Fibroblast of peridontal ligament (primary cell): ENCODE measurements around the gene DAPK1.

Experiments used
- DNase-seq: peaks from one replicate; pipeline ENCODE4 v3.0.0-alpha.2; 2010; ENCODE audit errors: extremely low read depth

DAPK1 gene

DNA sequence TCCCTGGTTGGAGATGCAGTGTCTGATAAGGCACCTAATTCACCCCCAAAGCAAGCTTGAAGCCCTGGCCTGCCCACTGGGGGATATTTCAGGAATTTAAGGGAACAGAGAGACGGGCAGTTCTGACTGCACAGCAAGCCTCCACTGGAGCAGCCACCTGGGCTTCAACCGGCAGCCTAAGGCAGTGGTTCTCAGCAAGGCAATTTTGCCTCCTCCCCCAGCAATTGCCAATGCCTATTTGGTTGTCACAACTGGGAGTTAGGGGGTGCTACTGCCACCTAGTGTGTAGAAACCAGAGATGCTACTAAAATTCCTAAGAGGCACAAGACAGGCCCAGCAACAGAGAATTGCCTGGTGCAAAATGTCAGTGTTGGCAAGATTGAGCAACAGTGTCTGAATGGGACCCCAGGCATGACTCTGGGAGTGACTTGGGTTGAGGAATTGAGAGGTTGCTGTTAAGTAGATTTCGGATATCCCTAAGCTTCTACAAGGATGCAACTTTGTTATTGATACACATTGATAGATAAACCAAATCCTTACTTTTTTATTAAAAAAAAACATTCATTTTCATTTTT, 169.6 kb downstream of the DAPK1 start:
- no peak for DNase-seq

DNA sequence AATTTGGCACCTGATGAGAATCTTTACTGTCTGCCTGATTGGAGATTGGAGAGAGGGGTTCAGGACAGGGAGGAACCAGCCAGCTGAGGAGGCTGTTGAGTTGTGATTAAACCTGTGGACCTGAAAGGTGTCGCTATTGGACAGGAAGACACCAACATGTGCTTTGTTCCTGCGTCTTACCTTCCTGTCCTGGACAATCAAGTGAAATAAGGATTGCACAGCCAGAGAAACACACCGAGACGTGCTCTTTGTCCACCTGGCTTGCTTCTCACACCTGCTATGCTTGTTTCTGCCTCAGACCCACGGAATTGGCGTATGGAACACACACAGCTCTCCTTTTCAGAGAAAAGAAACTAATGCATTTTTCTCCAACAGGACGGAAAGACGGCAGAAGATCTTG, 170.6 kb downstream of the DAPK1 start:
- DNase-seq, result no peak

DNA sequence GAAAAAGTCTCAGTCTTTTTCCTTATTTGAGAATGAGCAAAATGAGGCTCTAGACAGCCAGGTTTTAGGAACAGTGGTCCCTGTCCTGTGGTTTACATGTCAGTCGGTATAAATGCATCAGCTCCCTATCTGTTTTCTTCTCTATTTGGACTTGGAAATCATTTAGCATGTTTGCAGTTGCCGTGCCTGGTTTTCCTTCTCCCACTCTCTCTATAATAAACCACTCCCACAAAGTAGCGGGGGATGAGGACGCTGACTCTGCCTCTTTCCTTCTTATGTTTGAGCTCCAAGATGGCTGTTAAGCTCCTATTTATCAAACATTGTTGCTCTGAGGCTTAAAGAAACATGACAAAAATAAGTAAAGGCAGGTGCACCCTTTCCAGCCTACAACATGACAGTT, 171.1 kb downstream of the DAPK1 start:
- no peak for DNase-seq

DNA sequence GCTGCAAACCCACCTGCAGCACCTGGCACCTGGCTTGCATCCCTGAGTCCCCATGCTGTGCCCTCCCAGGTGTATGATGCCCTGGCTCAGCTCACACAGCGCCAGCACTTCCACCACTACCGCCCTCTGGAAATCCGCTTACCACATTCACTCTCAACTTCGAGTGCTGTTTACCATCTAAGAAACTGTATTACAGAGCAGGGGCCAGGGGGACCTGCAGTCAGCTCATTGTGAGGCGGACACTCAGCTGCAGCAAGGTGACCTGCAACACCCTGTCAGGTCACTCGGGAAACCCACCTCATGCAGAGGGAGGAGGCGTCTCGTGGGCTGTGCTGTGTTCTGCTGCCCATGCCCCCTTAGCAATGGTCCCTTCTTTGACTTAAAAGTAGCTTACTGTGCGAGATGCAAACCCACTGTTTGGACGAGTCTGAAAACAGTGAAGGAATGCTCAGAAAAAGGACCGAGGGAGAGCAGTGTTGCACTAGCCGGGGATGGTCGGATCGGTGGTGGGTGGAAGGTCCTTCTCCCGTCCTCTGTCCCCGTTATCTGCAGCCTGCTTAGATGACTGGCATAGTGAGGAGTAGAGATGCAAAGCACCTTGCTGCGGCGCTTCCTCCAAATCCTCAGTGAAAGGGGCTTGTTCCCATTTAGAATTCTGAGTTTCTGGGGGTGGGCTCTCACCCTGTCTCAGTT, 173.1 kb downstream of the DAPK1 start:
- no peak for DNase-seq

DNA sequence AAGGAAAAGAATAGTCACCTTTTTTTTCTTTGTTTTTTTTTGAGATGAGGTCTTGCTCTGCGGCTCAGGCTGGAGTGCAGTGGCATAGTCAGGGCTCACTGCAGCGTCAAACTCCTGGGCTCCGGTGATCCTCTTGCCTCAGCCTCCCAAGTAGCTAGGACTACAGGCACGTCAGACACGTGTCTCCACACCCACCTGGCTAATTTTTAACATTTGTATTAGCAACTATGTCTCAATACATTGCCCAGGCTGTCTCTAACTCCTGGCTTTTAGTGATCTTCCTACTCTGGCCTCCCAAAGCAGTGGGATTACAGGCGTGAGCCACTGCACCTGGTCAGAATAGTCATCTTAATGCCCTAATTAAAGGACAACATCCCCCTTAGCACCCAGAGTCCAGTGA, 173.8 kb downstream of the DAPK1 start:
- no peak for DNase-seq

DNA sequence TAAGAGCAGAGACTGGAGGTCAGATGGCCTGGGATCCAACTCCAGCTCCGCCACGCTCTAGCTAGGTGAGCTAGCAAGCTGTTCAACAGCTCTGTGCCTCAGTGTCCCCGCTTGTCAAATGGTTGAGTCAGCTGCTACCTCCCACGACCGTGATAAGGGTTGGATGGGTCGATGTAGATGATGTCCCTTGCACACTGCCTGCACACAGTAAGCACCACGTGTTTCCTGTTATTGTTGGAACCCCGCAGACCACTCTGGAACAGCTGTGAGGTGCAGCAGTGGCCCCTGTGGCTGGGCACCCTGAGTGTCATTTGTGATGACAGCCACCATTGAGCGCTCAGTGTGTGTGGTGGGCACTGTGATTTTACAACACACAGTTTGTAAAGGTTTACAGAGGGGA, 174.3 kb downstream of the DAPK1 start:
- DNase-seq, result no peak

DNA sequence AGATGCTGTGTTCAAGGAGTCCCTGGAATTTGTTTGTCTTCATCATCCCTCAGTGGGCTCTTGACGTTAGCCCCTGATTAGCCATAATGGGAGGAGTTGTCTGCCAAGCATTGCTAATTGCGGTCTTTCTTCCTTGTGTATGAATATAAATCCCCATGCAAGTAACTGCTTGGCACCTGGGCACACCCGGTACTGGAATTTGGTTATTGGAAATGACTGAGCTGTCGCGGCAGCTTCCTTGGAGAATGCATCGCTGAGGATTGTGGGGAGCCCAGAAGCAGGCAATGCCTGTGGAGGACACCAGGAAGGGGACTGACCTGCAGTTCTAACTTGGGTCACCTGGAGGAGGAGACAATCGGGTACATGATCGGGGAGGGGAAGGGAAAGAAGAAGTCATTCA, 174.9 kb downstream of the DAPK1 start:
- DNase-seq, result no peak

DNA sequence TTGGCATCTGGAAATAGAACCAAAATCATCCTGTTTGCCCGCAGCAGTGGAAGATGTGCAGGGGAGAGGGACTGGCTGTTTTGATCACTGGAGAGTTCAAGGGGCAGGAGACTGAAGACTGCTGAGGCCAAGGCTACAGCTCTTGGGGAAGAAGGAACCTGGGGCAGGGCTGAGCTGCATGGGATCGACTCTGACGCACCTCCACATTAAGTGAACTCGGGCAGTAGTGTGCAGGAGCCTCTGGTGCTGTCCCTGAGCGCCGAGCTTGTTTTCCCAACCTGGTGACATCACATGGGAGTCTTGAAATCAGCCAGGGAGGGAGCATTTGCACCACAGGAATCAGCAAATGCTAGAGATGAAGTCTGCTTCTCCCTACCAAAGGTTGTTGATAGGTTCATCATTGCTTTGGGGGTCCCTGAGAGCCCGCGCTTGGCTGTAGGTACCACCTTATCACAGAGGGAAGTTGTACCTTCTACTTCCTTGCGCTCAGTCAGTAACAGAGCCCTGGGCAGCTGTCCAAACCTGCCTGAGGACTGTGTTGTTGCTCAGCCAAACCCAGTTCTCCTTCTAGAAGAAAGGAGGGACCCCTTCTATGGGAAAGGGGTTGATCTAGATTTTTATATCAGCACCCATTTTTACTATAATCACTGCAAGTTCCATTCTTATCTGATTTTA, 175.9 kb downstream of the DAPK1 start:
- DNase-seq, result no peak

DNA sequence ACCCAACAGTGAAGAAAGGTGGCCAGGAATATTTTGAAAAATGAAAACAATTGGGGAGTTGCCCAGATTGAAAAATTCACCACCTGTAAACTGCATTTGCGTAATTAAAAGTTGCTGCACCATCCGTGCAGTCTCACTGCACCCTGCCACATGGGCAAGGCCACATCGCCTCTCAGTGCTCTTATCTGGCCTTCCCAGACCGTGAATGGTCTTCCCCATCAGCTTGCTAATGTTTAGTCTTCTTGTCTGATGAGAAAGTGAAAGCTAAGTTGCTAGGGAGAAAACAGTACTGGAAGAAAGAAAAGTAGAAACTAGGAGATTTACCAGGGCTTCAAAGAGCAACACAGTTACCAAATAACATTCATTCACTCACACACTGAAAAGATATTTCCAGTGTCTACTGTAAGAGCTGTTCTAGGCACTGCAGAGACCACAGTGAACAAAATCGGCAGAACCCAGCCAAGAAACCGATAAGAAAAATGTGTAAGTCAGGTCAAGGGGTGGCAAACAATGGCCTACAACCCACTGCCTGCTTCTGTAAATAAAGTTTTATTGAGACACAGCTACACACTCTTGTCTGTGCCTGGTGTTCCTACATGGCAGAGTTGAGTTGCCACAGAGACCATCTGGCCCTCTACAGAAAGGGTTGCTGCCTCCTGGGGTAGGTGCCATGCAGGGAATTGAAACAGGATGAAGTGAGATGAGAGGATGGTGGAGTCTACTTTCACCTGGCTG, 177.1 kb downstream of the DAPK1 start:
- DNase-seq, result peak; percentile 8

DNA sequence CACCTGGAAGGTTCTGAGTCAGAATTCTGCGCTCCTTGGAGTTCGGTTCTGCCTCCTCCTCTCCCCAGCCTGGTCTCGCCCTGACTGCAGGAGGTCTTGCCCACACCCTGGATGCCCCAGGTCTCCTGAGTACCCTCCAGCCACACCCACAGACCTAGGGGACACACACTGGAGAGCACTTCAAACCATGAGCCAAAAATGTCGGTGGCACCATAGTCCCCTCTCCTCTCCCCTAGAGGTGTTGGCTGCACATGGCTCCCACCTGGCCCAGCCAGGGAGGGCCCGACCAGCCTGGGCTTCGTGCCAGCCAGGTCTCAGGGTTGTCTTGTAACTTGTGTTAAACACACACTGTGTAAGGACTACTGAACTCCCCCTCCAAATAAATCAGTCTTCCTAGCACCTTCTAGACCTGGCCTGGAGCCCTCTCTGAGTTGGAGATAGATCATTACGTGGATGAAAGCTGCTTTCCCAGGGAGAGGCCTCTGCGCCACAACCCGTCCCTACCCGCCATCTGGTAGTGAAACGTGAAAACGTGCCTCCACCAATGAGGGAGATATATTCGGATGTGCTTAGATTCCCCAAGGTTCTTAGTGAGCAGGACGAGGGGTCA, 178.3 kb downstream of the DAPK1 start:
- DNase-seq, result no peak

DNA sequence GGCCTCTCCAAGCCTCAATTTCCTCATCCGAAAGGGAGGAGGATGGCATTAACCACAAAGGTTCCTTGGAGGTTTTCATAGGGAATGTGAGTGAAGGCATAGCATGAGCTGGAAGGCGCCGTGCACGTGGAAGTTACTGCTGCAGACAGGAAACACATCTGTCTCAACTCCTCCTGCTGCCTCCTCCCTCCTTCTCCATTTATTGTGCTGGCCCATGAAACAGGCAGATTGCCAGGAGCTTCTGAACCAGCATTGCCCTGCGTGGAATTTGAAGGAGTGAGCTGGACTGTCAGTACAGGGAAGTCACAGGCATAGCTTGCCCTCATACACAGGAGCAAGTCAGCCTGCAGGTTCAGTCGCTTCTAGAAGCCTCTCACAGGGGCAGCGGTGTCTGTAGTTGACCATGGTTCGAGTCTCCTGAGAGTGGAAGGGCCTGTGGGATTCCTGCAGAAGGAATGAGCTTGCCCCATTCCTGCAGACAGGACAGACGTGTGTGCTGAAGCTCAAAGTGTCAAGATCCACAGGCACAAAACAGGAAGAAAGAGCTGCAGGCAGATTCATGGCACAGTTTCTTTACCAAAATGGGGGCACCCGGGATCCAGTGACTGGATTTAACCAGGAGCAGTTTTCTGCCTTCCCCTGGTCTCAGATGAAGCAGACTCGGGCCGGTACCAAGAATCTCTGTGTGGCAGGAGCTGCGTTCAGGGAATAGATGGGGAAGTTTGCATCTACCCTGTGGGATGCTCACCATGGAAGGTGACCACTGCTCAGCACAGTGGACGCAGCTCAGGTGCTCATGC, 179.5 kb downstream of the DAPK1 start:
- DNase-seq, result no peak

DNA sequence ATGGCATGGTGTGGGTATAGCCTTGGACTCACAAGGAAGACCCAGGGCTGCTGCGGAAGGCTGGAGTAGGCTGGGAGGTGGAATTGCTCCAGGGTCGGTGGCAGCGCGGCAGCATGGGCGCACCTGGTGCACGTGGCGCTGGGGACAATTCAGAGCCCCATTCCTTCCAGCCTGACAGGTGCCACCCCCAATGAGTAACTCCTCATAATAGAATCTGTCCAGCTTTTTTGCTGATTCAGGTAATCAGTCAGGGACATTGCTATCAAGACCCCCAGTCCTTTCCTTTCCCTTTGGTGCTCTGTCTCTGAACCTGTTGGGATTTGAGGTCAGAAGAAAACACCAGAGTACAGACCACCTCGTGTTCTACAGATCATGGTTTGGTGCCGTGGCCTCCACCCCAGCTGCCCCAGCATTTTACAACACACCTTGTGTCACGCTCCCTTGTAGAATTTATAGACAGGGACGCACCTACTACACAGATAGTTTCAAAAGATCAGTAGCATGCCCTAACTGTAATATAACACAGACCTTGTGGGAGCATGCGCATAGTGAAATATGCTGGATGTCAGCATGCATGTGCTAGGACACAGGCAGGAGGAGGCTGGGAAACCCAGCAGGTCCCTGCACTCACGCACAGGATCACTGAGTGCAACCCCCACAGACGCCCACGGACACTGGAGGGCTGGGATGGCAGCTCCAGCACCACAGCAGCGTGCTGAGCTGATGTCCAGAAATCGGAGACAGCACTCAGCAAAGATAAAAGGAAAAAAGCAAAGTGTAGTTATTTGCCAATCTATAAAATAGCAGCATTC, 180.3 kb downstream of the DAPK1 start:
- DNase-seq, result no peak

DNA sequence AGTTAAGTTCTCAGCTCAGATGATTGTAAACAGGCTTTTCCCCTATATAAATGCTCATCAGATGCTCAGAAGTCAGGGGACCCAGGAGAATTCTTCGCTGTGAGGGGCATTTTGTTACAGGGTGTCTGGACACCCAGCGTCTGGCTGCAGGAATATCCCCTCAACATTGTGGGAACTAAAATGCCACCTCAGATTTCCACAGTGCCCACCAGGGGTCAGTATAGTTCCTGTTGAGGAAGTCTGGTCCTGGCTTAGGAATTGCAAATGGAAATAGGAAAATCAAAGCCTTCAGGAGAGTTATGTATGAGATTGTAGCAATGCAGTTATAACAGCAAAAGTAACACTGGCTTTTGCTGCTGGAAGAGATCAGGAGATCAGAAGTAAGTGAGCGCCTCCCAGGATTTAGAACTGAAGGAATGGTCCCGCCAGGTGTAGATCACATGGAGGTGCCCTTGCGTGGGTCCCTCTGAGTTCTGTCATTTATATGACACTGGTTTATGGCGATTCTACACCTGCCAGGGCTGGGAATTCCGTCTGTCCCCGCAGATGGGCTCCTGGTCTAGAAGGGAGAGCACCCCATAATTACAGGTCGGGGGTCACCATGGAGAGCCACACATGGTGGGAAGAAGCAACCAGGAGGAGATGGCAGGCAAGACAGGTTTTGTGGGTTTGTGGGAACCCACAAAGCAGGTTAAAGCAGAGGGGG, 181.1 kb downstream of the DAPK1 start:
- DNase-seq, result peak; percentile 87

DNA sequence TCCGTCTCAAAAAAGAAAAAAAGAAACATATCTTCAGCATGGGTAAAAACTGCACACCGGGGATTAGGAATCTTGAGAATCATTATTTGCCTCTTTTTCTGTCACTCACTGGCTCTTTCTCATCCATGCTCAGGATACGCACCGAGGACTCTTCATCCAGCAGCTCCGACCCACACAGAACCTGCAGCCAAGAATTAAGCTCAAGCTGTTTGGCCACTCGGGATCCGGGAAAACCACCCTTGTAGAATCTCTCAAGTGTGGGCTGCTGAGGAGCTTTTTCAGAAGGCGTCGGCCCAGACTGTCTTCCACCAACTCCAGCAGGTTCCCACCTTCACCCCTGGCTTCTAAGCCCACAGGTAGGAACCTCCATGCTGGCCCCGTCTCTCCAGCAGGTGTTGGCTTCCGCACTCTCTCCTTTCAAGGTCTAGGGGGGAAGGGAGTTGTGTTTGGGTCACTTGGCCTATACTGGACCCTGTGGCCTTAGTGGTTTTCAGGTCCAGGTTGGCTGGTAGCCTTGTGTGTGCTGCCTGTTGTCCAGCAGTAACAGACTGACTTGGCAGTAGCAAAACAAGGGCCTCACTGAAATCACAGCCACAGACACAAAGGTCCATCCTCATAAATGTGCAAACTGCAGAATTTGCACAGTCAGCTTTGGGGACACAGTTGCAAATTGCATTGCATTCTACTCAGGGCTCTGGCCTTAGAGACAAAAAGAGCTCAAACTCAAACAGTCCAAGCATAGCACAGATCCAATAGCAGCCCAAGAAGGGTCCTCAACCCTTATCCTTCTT, 183.8 kb downstream of the DAPK1 start:
- DNase-seq, result no peak

DNA sequence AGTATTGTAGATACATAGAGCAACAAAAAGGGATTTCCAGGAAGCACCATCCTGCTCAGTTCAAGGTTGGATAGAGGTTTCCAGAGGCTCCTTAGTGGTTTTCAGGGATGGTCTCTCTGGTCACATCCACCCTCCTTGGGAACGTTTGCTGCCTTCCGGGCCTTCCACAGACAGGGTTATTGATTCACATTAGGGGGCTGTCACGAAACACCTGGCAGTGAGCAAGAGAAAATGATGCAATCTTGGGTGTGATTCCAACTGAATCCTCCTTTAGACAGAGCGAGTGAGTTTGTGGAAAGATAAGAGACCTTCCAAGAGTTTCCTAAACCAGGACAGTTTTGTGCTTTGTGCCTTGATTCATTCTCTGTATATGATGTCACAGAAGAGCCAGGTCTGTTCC, 184.4 kb downstream of the DAPK1 start:
- no peak for DNase-seq

DNA sequence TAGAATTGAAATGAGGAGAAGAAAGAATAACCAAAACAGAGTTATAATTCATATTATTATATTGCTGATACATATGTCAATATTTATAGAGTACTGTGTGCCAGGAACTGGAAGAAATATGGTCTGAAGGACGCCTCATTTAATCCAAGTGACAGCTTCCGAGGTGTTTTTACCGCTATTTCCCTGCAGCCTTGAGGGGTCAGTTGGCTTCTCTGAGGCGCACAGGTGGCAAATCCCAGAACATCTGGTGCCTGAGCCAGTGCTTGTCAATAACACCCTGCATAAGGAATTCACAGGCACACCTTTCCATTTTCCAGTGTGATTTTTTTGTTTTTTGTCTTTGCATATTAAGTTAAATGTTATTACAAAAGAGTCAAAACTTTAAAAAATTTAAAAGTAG, 185.0 kb downstream of the DAPK1 start:
- no peak for DNase-seq

DNA sequence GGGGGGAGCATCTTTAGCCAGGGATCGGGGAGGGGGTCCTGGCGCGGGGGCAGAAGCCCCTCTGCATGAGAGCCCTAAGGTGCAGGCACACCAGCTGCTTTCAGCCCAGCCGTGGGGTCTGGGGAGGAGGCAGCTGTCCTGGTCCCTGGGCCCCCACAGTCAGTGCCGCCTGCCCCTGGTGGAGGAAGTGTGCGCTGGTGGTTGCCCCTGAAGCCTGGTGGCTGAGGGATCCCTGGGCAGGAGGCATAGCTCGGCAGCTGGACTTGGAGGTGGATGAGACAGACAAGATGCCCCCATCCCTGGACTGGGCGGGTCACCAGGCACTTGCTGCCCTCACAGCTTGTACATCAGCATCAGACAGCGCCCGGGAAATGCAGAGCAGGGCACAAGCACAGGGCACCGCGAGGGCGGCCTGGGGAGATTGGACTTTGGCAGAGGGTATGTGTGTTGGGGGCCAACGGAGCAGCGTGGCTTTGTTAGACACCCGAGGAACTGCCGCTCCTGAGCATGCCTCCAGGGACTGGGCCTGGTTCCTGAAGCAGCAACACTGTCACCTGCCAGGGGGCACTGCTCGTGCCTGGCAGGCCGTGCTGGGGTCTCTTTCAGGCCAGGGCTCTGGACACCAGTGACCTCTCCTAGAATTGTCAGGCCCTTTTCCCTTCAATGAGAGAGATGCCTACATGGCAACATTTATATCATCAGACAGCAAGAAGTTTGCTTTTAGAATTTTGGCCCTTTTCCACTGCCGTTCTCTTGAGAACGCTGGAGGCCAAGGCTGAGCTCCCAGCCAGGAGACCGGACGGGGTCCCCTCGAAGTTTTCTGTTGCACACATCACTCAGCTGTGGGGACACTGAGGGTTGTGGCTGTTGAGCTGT, 186.3 kb downstream of the DAPK1 start:
- no peak for DNase-seq

DNA sequence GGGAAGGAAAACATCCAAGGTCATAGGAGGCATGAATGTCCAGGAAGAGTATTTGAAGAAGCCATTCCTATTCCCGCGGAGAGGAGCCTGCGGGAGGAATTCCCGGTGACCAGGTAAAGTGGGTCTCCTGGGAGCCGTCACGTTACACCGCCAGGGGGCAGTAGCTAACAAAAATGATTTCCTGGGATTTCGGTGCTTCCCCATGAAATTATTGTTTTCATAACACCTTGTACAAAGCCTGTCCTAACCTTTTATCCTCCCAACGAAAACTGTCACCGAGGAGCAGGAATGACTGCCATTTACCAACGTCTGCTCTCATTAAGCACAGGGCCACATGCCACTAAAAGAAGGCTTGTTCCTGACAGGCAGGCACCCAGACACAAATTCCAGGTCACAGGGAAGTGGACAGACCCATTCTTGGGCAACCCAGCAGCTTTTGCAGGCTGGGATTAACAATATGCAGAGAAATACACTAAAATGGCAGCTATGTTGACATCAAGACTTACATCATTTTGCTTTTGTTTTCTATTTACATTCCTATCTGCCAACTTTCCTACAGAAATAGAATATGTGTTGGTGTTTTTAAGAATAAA, 187.1 kb downstream of the DAPK1 start:
- peak; percentile 43 for DNase-seq
